OCI-LY7 (cell line): ENCODE results near the gene PLAAT2.

Experiments
- EZH2phosphoT487 ChIP-seq: fragments of 200-600 bp; sonication (generic); IDR thresholded peaks from 2 replicates; pipeline ENCODE4 v1.6.1; 2018; ENCODE audit warnings: low read depth, borderline replicate concordance, mild to moderate bottlenecking, mixed run types, antibody characterized with exemption, low read length, moderate library complexity, mixed read lengths
- TF ChIP-seq, protein P1 (sequence below): fragments of 200-600 bp; sonication (generic); conservative IDR thresholded peaks from 2 replicates; pipeline ENCODE4 v1.5.1; 2014; ENCODE audit warnings: mild to moderate bottlenecking, antibody characterized with exemption, low read length, moderate library complexity, mixed read lengths

DNA sequence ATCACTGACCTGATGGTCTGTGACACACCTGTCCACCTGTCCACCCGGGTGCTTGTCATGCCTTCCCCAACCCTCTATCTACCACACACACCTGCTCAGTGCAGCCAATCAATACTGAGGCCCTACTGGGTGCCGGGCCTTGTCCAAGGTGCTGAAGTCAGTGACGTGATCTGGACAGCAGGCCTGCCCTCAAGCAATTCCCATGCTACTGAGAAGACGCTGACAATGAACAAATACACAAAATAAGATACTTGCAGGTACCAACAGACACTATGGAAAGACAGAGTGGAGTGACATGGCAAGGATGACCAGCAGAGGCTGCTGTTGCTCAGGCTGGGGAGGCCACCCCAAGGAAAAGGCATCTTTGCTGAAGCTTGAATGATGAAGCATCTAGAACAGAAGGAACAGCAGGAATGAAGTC lies 29.8 kb upstream of the PLAAT2 start:
- TF ChIP-seq, protein P1, sequence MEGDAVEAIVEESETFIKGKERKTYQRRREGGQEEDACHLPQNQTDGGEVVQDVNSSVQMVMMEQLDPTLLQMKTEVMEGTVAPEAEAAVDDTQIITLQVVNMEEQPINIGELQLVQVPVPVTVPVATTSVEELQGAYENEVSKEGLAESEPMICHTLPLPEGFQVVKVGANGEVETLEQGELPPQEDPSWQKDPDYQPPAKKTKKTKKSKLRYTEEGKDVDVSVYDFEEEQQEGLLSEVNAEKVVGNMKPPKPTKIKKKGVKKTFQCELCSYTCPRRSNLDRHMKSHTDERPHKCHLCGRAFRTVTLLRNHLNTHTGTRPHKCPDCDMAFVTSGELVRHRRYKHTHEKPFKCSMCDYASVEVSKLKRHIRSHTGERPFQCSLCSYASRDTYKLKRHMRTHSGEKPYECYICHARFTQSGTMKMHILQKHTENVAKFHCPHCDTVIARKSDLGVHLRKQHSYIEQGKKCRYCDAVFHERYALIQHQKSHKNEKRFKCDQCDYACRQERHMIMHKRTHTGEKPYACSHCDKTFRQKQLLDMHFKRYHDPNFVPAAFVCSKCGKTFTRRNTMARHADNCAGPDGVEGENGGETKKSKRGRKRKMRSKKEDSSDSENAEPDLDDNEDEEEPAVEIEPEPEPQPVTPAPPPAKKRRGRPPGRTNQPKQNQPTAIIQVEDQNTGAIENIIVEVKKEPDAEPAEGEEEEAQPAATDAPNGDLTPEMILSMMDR, result peak; percentile 75
- no peak for TF ChIP-seq EZH2phosphoT487
